ENCODE results near the gene SERP2. TPM values are rescaled to one million over a fixed set of nuclear protein-coding genes. Genes with fewer than 3 reads are reported as not detected.
A peak's percentile ranks its signal among the peaks of the same experiment; 100 is the strongest.

SERP2 gene
- polyA plus RNA-seq, 2 of the 4 experiments (the other 2 are of a cell fraction): not detected

DNA sequence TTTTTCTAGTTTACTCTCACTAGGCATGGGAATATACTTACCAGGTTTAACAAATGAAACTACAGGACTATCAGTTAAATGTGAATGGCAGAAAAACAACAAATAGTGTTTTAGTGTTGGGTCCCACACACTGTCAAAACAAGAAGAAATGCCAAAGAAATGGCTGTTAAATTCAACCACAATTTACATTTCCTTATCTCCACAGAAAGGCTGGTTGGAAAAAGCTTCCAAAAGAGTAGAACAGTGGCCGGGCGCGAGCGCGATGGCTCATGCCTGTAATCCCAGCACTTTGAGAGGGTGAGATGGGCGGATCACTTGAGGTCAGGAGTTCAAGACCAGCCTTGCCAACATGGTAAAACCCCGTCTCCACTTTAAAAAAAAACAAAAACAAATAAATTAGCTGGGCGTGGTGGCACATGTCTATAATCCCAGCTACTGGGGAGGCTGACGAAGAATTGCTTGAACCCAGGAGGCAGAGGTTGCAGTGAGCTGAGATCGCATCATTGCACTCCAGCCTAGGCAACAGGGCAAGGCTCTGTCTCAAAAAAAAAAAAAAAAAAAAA, 66.5 kb downstream of the SERP2 start:
- no peak overlapping the region for H3K4me2 ChIP-seq
- H3K27ac ChIP-seq: peak overlapping the region in 1 of 2 experiments; percentile 51; a peak in 1 of 6 replicates
- H3K4me1 ChIP-seq: peaks cover 11% of the 10 kb centered on the region
- H3K9me3 ChIP-seq: no peaks in the 10 kb centered on the region
- DNase-seq (ENCODE audit: low read depth in 1 of 2, low spot score in 1 of 2) (no peak), ATAC-seq (no peak), FAIRE-seq (no peak)
- whole genome bisulfite sequencing (ENCODE audit: missing lambda C conversion rate): 91% methylated on average over 10 of the region's 10 CpGs
- TF ChIP-seq HDAC2 (IDR thresholded peaks at IDR 0.05): no peak
- TF ChIP-seq, protein P1, sequence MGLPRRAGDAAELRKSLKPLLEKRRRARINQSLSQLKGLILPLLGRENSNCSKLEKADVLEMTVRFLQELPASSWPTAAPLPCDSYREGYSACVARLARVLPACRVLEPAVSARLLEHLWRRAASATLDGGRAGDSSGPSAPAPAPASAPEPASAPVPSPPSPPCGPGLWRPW (IDR thresholded peaks at IDR 0.05): no peak
- TF ChIP-seq ZSCAN20 (CRISPR knock-in tag; IDR thresholded peaks at IDR 0.05): no peak
- TF ChIP-seq BHLHE40 (IDR thresholded peaks at IDR 0.05; ENCODE audit: low read depth, low read length): no peak
- TF ChIP-seq MAZ (IDR thresholded peaks at IDR 0.05; ENCODE audit: borderline replicate concordance, low read depth, low read length): no peak
- TF ChIP-seq RCOR1 (IDR thresholded peaks at IDR 0.05; ENCODE audit: low read depth, low read length): no peak
- TF ChIP-seq NR3C1 (IDR thresholded peaks at IDR 0.05): no peak
- TF ChIP-seq EHF (CRISPR knock-in tag; IDR thresholded peaks at IDR 0.05): no peak
- no peak for TF ChIP-seq CHD4 (IDR thresholded peaks at IDR 0.05; ENCODE audit: borderline replicate concordance)
- no peak for TF ChIP-seq POLR2A (IDR thresholded peaks at IDR 0.05; ENCODE audit: low read length)
- TF ChIP-seq, protein P2, sequence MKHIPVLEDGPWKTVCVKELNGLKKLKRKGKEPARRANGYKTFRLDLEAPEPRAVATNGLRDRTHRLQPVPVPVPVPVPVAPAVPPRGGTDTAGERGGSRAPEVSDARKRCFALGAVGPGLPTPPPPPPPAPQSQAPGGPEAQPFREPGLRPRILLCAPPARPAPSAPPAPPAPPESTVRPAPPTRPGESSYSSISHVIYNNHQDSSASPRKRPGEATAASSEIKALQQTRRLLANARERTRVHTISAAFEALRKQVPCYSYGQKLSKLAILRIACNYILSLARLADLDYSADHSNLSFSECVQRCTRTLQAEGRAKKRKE (CRISPR knock-in tag; IDR thresholded peaks at IDR 0.05; ENCODE audit: low read depth): no peak
- no peak for TF ChIP-seq EP300 (IDR thresholded peaks at IDR 0.05)
- no peak overlapping the region for H3K4me3 ChIP-seq
- ChIA-PET CTCF (interaction anchor here (1.2 to 6.1 kb wide), 3 partner anchors 389 to 535 kb away, joined by 3 to 43 read pairs (median 38); no protein-coding TSS in a partner anchor), POLR2A (no interaction called here)

Other genes with a start within 250 kb of the SERP2 start
- 176 and 196 TPM in 2 replicates for gene TSC22D1, start 202.5 kb downstream of the SERP2 start, polyA plus RNA-seq (2011; rRNA removed)
- 52.3 to 73.7 TPM (median 66.8 TPM) in 3 replicates for gene TSC22D1, start 202.5 kb downstream of the SERP2 start, polyA plus RNA-seq (2017; fragmentation: RNase III; extraction: RNeasy Plus Mini Kit Qiagen cat#74134 plus additional on column Dnase treatment)

Data from A549 (cell line).